ENCODE measurements around the gene FBXO46.

The FBXO46 gene

GRCh38 chr19:45772130-45772840, 41.6 kb upstream of the FBXO46 start:
- Histone ChIP-seq H3K4me3 (ENCODE audit: low read depth in 1 of 5, low read length in 5 of 5) (no peak overlapping the region), H3K27me3 (ENCODE audit: control insufficient read depth in 5 of 5, insufficient read depth in 4 of 5, low read length in 5 of 5) (peaks cover 0 to 5% (median 0%) of the 10 kb centered on the region in 5 donors), H3K27ac (ENCODE audit: low read depth, low read length) (no peak overlapping the region), H3K9ac (ENCODE audit: low read length in 5 of 5) (no peak overlapping the region), H3K36me3 (ENCODE audit: control insufficient read depth in 5 of 5, insufficient read depth in 5 of 5, low read length in 5 of 5) (peaks cover 0 to 25% (median 16%) of the 10 kb centered on the region in 5 donors), H3K9me3 (ENCODE audit: control insufficient read depth in 5 of 5, low read length in 5 of 5) (no peaks in the 10 kb centered on the region), H3K4me1 (ENCODE audit: control insufficient read depth in 5 of 5, insufficient read depth in 5 of 5, low read length in 5 of 5) (peaks cover 0 to 34% (median 26%) of the 10 kb centered on the region in 5 donors)

GRCh38 chr19:45771311-45771933, 40.7 kb upstream of the FBXO46 start:
- H3K9ac ChIP-seq (ENCODE audit: low read length in 5 of 5): peak overlapping the region in 1 of 5 donors; percentile 64
- peaks cover 0 to 42% (median 35%) of the 10 kb centered on the region in 5 donors for H3K4me1 ChIP-seq (ENCODE audit: control insufficient read depth in 5 of 5, insufficient read depth in 5 of 5, low read length in 5 of 5)
- H3K27ac ChIP-seq (ENCODE audit: low read depth, low read length): peak overlapping the region; percentile 65
- peak overlapping the region in 1 of 5 donors; percentile 81 for H3K4me3 ChIP-seq (ENCODE audit: low read depth in 1 of 5, low read length in 5 of 5)
- peaks cover 0 to 5% (median 0%) of the 10 kb centered on the region in 5 donors for H3K27me3 ChIP-seq (ENCODE audit: control insufficient read depth in 5 of 5, insufficient read depth in 4 of 5, low read length in 5 of 5)
- no peaks in the 10 kb centered on the region for H3K9me3 ChIP-seq (ENCODE audit: control insufficient read depth in 5 of 5, low read length in 5 of 5)
- peaks cover 0 to 16% (median 8%) of the 10 kb centered on the region in 5 donors for H3K36me3 ChIP-seq (ENCODE audit: control insufficient read depth in 5 of 5, insufficient read depth in 5 of 5, low read length in 5 of 5)

- H3K4me1 ChIP-seq (ENCODE audit: control insufficient read depth in 5 of 5, insufficient read depth in 5 of 5, low read length in 5 of 5): peaks cover 0 to 52% (median 43%) of the 10 kb centered on the region in 5 donors
- H3K9ac ChIP-seq (ENCODE audit: low read length in 5 of 5): peak overlapping the region in 2 of 5 donors; percentile 58 to 74
- no peaks in the 10 kb centered on the region for H3K9me3 ChIP-seq (ENCODE audit: control insufficient read depth in 5 of 5, low read length in 5 of 5)
- H3K27ac ChIP-seq (ENCODE audit: low read depth, low read length): peak overlapping the region; percentile 94
- H3K27me3 ChIP-seq (ENCODE audit: control insufficient read depth in 5 of 5, insufficient read depth in 4 of 5, low read length in 5 of 5): peaks cover 0 to 5% (median 0%) of the 10 kb centered on the region in 5 donors
- peaks cover 0 to 15% (median 8%) of the 10 kb centered on the region in 5 donors for H3K36me3 ChIP-seq (ENCODE audit: control insufficient read depth in 5 of 5, insufficient read depth in 5 of 5, low read length in 5 of 5)
- H3K4me3 ChIP-seq (ENCODE audit: low read depth in 1 of 5, low read length in 5 of 5): peak overlapping the region in 4 of 5 donors; percentile 70 to 93 (median 84)
Observed at GRCh38 chr19:45770192-45771101, 39.8 kb upstream of the FBXO46 start.

- peaks cover 0 to 18% (median 7%) of the 10 kb centered on the region in 5 donors for H3K36me3 ChIP-seq (ENCODE audit: control insufficient read depth in 5 of 5, insufficient read depth in 5 of 5, low read length in 5 of 5)
- H3K9me3 ChIP-seq (ENCODE audit: control insufficient read depth in 5 of 5, low read length in 5 of 5): no peaks in the 10 kb centered on the region
- peaks cover 0 to 5% (median 0%) of the 10 kb centered on the region in 5 donors for H3K27me3 ChIP-seq (ENCODE audit: control insufficient read depth in 5 of 5, insufficient read depth in 4 of 5, low read length in 5 of 5)
- peak overlapping the region; percentile 68 to 93 (median 81) for H3K4me3 ChIP-seq (ENCODE audit: low read depth in 1 of 5, low read length in 5 of 5)
- H3K4me1 ChIP-seq (ENCODE audit: control insufficient read depth in 5 of 5, insufficient read depth in 5 of 5, low read length in 5 of 5): peaks cover 0 to 52% (median 43%) of the 10 kb centered on the region in 5 donors
- peak overlapping the region in 4 of 5 donors; percentile 45 to 74 (median 58) for H3K9ac ChIP-seq (ENCODE audit: low read length in 5 of 5)
- H3K27ac ChIP-seq (ENCODE audit: low read depth, low read length): peak overlapping the region; percentile 94
Observed at GRCh38 chr19:45769821-45770191, 39.1 kb upstream of the FBXO46 start.

GRCh38 chr19:45768984-45769782, 38.5 kb upstream of the FBXO46 start, which contains the start of gene SIX5:
TSS of gene SIX5 (minus strand) at chr19:45769252. CDS start at chr19:45768844, 408 bp downstream.
- H3K27ac ChIP-seq (ENCODE audit: low read depth, low read length): peak within 1 kb of the TSS; percentile 94
- H3K4me3 ChIP-seq (ENCODE audit: low read depth in 1 of 5, low read length in 5 of 5): peak within 1 kb of the TSS; percentile 79 to 93 (median 87)
- H3K36me3 ChIP-seq (ENCODE audit: control insufficient read depth in 5 of 5, insufficient read depth in 5 of 5, low read length in 5 of 5): peaks cover 0 to 14% (median 4%) of the 10 kb centered on the region in 5 donors
- H3K9me3 ChIP-seq (ENCODE audit: control insufficient read depth in 5 of 5, low read length in 5 of 5): no peaks in the 10 kb centered on the region
- peaks cover 0 to 5% (median 0%) of the 10 kb centered on the region in 5 donors for H3K27me3 ChIP-seq (ENCODE audit: control insufficient read depth in 5 of 5, insufficient read depth in 4 of 5, low read length in 5 of 5)
- peaks cover 0 to 55% (median 49%) of the 10 kb centered on the region in 5 donors for H3K4me1 ChIP-seq (ENCODE audit: control insufficient read depth in 5 of 5, insufficient read depth in 5 of 5, low read length in 5 of 5)
- H3K9ac ChIP-seq (ENCODE audit: low read length in 5 of 5): peak within 1 kb of the TSS in 4 of 5 donors; percentile 67 to 85 (median 78)

GRCh38 chr19:45768655-45768983, 37.9 kb upstream of the FBXO46 start:
- peak overlapping the region in 4 of 5 donors; percentile 33 to 85 (median 78) for H3K9ac ChIP-seq (ENCODE audit: low read length in 5 of 5)
- H3K27me3 ChIP-seq (ENCODE audit: control insufficient read depth in 5 of 5, insufficient read depth in 4 of 5, low read length in 5 of 5): peaks cover 0 to 9% (median under 1%) of the 10 kb centered on the region in 5 donors
- H3K4me3 ChIP-seq (ENCODE audit: low read depth in 1 of 5, low read length in 5 of 5): peak overlapping the region; percentile 79 to 93 (median 87)
- H3K4me1 ChIP-seq (ENCODE audit: control insufficient read depth in 5 of 5, insufficient read depth in 5 of 5, low read length in 5 of 5): peaks cover 0 to 58% (median 53%) of the 10 kb centered on the region in 5 donors
- peaks cover 0 to 13% (median 4%) of the 10 kb centered on the region in 5 donors for H3K36me3 ChIP-seq (ENCODE audit: control insufficient read depth in 5 of 5, insufficient read depth in 5 of 5, low read length in 5 of 5)
- H3K9me3 ChIP-seq (ENCODE audit: control insufficient read depth in 5 of 5, low read length in 5 of 5): no peaks in the 10 kb centered on the region
- peak overlapping the region; percentile 94 for H3K27ac ChIP-seq (ENCODE audit: low read depth, low read length)

GRCh38 chr19:45767881-45768654, 37.4 kb upstream of the FBXO46 start:
- H3K27ac ChIP-seq (ENCODE audit: low read depth, low read length): peak overlapping the region; percentile 77
- H3K36me3 ChIP-seq (ENCODE audit: control insufficient read depth in 5 of 5, insufficient read depth in 5 of 5, low read length in 5 of 5): peaks cover 0 to 8% (median 3%) of the 10 kb centered on the region in 5 donors
- no peaks in the 10 kb centered on the region for H3K9me3 ChIP-seq (ENCODE audit: control insufficient read depth in 5 of 5, low read length in 5 of 5)
- peaks cover 0 to 14% (median 5%) of the 10 kb centered on the region in 5 donors for H3K27me3 ChIP-seq (ENCODE audit: control insufficient read depth in 5 of 5, insufficient read depth in 4 of 5, low read length in 5 of 5)
- H3K9ac ChIP-seq (ENCODE audit: low read length in 5 of 5): peak overlapping the region in 4 of 5 donors; percentile 57 to 79 (median 72)
- H3K4me3 ChIP-seq (ENCODE audit: low read depth in 1 of 5, low read length in 5 of 5): peak overlapping the region; percentile 48 to 93 (median 87)
- H3K4me1 ChIP-seq (ENCODE audit: control insufficient read depth in 5 of 5, insufficient read depth in 5 of 5, low read length in 5 of 5): peaks cover 0 to 58% (median 53%) of the 10 kb centered on the region in 5 donors

GRCh38 chr19:45767410-45767880, 36.7 kb upstream of the FBXO46 start:
- Histone ChIP-seq H3K4me3 (ENCODE audit: low read depth in 1 of 5, low read length in 5 of 5) (peak overlapping the region; percentile 67 to 93 (median 87)), H3K9me3 (ENCODE audit: control insufficient read depth in 5 of 5, low read length in 5 of 5) (no peaks in the 10 kb centered on the region), H3K9ac (ENCODE audit: low read length in 5 of 5) (peak overlapping the region in 4 of 5 donors; percentile 64 to 79 (median 72)), H3K4me1 (ENCODE audit: control insufficient read depth in 5 of 5, insufficient read depth in 5 of 5, low read length in 5 of 5) (peaks cover 0 to 58% (median 53%) of the 10 kb centered on the region in 5 donors), H3K27ac (ENCODE audit: low read depth, low read length) (peak overlapping the region; percentile 77), H3K36me3 (ENCODE audit: control insufficient read depth in 5 of 5, insufficient read depth in 5 of 5, low read length in 5 of 5) (peaks cover 0 to 8% (median 0%) of the 10 kb centered on the region in 5 donors), H3K27me3 (ENCODE audit: control insufficient read depth in 5 of 5, insufficient read depth in 4 of 5, low read length in 5 of 5) (peaks cover 0 to 16% (median 5%) of the 10 kb centered on the region in 5 donors)
